Activated T-cell treated with anti-CD3 and anti-CD28 coated beads, Interleukin-2, amount 50 U/mL, for 4 hours (primary cell): Measurements from ENCODE around the gene ANKRD40. TPM values are rescaled to one million over a fixed set of nuclear protein-coding genes. Genes with fewer than 3 reads are reported as not detected.

Source experiments
- ATAC-seq, 2 donors: fragments of 200-7000 bp; cut with Tn5 transposase; one replicate each; pipeline ENCODE4 v1.10.0; 2021
- DNase-seq: peaks from one replicate; pipeline ENCODE4 v3.0.0-alpha.2; 2020
- H3K27me3 Mint-ChIP-seq: one replicate; pipeline ENCODE4 v1.8.0; 2021; ENCODE audit warnings: low read depth, mixed read lengths
- H3K36me3 Mint-ChIP-seq: one replicate; pipeline ENCODE4 v1.8.0; 2022; ENCODE audit warnings: mixed read lengths; ENCODE audit not compliant: insufficient read depth
- H3K4me1 Mint-ChIP-seq: one replicate; pipeline ENCODE4 v1.8.0; 2021; ENCODE audit warnings: low read depth, mixed read lengths
- H3K4me3 Mint-ChIP-seq: one replicate; pipeline ENCODE4 v1.8.0; 2021; ENCODE audit warnings: mild to moderate bottlenecking, moderate library complexity, mixed read lengths
- H3K9me3 Mint-ChIP-seq: one replicate; pipeline ENCODE4 v1.8.0; 2021; ENCODE audit warnings: mixed read lengths
- total RNA-seq, 3 donors: library from RNA; stranded (reverse); gene quantifications; one replicate each; pipeline ENCODE4 v1.2.1, GENCODE V29; 2021

ANKRD40 gene
- total RNA-seq, 3 donors from 2014 or later: 54.4 to 61.1 (median 59.1) TPM

- no peak for DNase-seq
- Mint-ChIP-seq H3K4me1 (no peaks in the 10 kb centered on the region), H3K27me3 (peaks cover 5% of the 10 kb centered on the region), H3K9me3 (no peaks in the 10 kb centered on the region), H3K36me3 (no peaks in the 10 kb centered on the region), H3K4me3 (no peak overlapping the region)
- no peak for ATAC-seq
Observed at GRCh38 chr17:50645748-50646682, 61.7 kb downstream of the ANKRD40 start.

Other genes starting within 250 kb of the ANKRD40 start
- not detected for gene CHAD, start 239.0 kb downstream of the ANKRD40 start, total RNA-seq
- gene RSAD1, start 229.1 kb downstream of the ANKRD40 start, total RNA-seq: 10 to 100 TPM; 59.9 to 67.7 (median 67.4) TPM
- under 1 TPM; 0.26 to 0.49 (median 0.30) TPM for gene MYCBPAP, start 199.5 kb downstream of the ANKRD40 start, total RNA-seq
- under 1 TPM in 1 of 3 donors, not detected in 2; 0.30 TPM for gene EPN3, start 175.2 kb downstream of the ANKRD40 start, total RNA-seq
- gene SPATA20, start 160.7 kb downstream of the ANKRD40 start, total RNA-seq: 10 to 100 TPM in 2 of 3 donors, 1 to 10 TPM in 1; 6.5 to 16.9 (median 13.5) TPM
- gene CACNA1G, start 147.2 kb downstream of the ANKRD40 start, total RNA-seq: under 1 TPM in 1 of 3 donors, not detected in 2; 0.03 TPM
- gene ABCC3, start 73.0 kb downstream of the ANKRD40 start, total RNA-seq: under 1 TPM; 0.26 to 0.63 (median 0.49) TPM
- 100 to 1,000 TPM in 2 of 3 donors, 10 to 100 TPM in 1; 99.8 to 108 (median 100) TPM for gene LUC7L3, start 11.7 kb upstream of the ANKRD40 start, total RNA-seq
- gene ANKRD40CL, start 59.6 kb upstream of the ANKRD40 start, total RNA-seq: not detected
- not detected for gene WFIKKN2, start 127.7 kb upstream of the ANKRD40 start, total RNA-seq
- gene TOB1, start 158.4 kb upstream of the ANKRD40 start, total RNA-seq: 10 to 100 TPM; 29.4 to 31.0 (median 30.9) TPM